ENCODE results near the gene STMN3.

STMN3 gene

DNA sequence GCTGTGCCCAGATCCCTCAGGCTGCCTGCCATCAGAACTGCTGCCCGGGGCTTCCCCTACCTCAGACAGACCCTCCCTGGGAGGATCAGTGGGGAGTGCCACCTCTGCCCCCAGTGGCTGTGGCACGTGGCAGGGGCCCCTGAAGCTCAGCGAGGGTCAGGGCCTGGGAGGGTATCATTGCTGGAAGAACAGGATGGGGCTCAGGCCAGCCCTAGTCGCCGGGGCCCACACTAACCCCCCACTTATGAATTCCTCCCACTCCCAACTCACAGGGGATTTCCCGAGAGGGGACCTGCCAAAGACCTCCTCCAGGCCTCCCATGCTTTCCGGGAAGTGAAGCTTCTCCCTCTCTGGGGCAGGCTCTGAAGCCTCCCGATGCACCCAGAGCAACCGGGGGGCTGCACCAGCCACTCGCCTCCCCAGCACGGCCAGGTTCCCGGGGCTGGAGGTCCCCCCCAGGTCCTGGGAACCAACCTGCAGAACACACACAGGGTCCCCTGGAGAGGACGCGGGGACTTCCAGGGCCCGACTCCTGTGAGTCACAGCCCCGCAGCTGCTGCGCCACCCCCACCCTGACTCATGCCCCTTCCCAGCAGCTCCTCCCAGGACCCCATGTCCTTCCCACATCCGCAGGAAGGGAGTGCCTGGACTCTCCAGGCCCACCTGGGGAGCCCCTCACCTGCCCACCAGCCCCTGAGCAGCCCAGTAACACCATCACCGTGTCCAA, 45.7 kb upstream of the STMN3 start:
- Histone ChIP-seq H3K9me3 (ENCODE audit: control insufficient read depth, insufficient read depth, low read depth, low read length) (no peaks in the 10 kb centered on the region), H3K4me1 (ENCODE audit: control insufficient read depth, insufficient read depth, low read length) (no peaks in the 10 kb centered on the region), H3K36me3 (ENCODE audit: control insufficient read depth in 2 of 2, insufficient read depth in 1 of 2, low read length in 2 of 2) (peaks cover 0 to 30% of the 10 kb centered on the region in 2 experiments; a peak in 1 of 3 replicates), H3K27ac (ENCODE audit: extremely low read depth, low read depth, low read length) (no peak overlapping the region), H3K4me3 (ENCODE audit: low read depth, low read length) (no peak overlapping the region)
- ChIA-PET CTCF (interaction anchor here (0.6 to 1.2 kb wide), 3 partner anchors 161 to 421 kb away, joined by 3 read pairs; no protein-coding TSS in a partner anchor), POLR2A (interaction anchor here (0.9 to 2.3 kb wide), 3 partner anchors 9 to 41 kb away, joined by 4 to 9 read pairs (median 8); partner anchors contain the start of genes ARFRP1, RTEL1 and ZGPAT)
- TF ChIP-seq ZNF791 (tag by site-specific recombination; IDR thresholded peaks at IDR 0.05), result no peak
- TF ChIP-seq, protein P1, sequence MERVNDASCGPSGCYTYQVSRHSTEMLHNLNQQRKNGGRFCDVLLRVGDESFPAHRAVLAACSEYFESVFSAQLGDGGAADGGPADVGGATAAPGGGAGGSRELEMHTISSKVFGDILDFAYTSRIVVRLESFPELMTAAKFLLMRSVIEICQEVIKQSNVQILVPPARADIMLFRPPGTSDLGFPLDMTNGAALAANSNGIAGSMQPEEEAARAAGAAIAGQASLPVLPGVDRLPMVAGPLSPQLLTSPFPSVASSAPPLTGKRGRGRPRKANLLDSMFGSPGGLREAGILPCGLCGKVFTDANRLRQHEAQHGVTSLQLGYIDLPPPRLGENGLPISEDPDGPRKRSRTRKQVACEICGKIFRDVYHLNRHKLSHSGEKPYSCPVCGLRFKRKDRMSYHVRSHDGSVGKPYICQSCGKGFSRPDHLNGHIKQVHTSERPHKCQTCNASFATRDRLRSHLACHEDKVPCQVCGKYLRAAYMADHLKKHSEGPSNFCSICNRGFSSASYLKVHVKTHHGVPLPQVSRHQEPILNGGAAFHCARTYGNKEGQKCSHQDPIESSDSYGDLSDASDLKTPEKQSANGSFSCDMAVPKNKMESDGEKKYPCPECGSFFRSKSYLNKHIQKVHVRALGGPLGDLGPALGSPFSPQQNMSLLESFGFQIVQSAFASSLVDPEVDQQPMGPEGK (tag by site-specific recombination; IDR thresholded peaks at IDR 0.05), result 0 out of 2 replicates have a peak, but pooled peaks have one; percentile 18
- TF ChIP-seq ZFP37 (tag by site-specific recombination; IDR thresholded peaks at IDR 0.05), result no peak
- peak; percentile 44; the same call in 1 of the 2 replicates for TF ChIP-seq EGR2 (tag by site-specific recombination; IDR thresholded peaks at IDR 0.05; ENCODE audit: low read depth)
- TF ChIP-seq SP3 (tag by site-specific recombination; IDR thresholded peaks at IDR 0.05), result no peak
- TF ChIP-seq REPIN1 (tag by site-specific recombination; IDR thresholded peaks at IDR 0.05; ENCODE audit: low read depth), result no peak
- TF ChIP-seq BCL11A (tag by site-specific recombination; IDR thresholded peaks at IDR 0.05; ENCODE audit: low read depth), result no peak
- TF ChIP-seq, protein P2, sequence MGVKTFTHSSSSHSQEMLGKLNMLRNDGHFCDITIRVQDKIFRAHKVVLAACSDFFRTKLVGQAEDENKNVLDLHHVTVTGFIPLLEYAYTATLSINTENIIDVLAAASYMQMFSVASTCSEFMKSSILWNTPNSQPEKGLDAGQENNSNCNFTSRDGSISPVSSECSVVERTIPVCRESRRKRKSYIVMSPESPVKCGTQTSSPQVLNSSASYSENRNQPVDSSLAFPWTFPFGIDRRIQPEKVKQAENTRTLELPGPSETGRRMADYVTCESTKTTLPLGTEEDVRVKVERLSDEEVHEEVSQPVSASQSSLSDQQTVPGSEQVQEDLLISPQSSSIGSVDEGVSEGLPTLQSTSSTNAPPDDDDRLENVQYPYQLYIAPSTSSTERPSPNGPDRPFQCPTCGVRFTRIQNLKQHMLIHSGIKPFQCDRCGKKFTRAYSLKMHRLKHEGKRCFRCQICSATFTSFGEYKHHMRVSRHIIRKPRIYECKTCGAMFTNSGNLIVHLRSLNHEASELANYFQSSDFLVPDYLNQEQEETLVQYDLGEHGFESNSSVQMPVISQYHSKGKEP (tag by site-specific recombination; IDR thresholded peaks at IDR 0.05), result no peak
- TF ChIP-seq MEIS1 (CRISPR knock-in tag; IDR thresholded peaks at IDR 0.05; ENCODE audit: borderline replicate concordance), result no peak
- no peak for TF ChIP-seq TRIM28 (IDR thresholded peaks at IDR 0.05; ENCODE audit: borderline replicate concordance, low read length)
- TF ChIP-seq SP7 (tag by site-specific recombination; IDR thresholded peaks at IDR 0.05), result peak; percentile 49; the same call in 1 of the 2 replicates
- no peak for TF ChIP-seq ZNF37A (tag by site-specific recombination; IDR thresholded peaks at IDR 0.05)
- no peak for TF ChIP-seq ZNF174 (tag by site-specific recombination; IDR thresholded peaks at IDR 0.05)
- peak; percentile 82 for TF ChIP-seq GLIS2 (tag by site-specific recombination; IDR thresholded peaks at IDR 0.05)
- TF ChIP-seq, protein P3, sequence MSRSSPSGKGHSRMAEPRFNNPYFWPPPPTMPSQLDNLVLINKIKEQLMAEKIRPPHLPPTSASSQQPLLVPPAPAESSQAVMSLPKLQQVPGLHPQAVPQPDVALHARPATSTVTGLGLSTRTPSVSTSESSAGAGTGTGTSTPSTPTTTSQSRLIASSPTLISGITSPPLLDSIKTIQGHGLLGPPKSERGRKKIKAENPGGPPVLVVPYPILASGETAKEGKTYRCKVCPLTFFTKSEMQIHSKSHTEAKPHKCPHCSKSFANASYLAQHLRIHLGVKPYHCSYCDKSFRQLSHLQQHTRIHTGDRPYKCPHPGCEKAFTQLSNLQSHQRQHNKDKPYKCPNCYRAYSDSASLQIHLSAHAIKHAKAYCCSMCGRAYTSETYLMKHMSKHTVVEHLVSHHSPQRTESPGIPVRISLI (tag by site-specific recombination; IDR thresholded peaks at IDR 0.05), result no peak
- TF ChIP-seq, protein P4, sequence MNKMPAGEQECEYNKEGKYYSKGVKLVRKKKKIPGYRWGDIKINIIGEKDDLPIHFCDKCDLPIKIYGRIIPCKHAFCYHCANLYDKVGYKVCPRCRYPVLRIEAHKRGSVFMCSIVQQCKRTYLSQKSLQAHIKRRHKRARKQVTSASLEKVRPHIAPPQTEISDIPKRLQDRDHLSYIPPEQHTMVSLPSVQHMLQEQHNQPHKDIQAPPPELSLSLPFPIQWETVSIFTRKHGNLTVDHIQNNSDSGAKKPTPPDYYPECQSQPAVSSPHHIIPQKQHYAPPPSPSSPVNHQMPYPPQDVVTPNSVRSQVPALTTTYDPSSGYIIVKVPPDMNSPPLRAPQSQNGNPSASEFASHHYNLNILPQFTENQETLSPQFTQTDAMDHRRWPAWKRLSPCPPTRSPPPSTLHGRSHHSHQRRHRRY (tag by site-specific recombination; IDR thresholded peaks at IDR 0.05), result no peak
- TF ChIP-seq ZNF76 (tag by site-specific recombination; IDR thresholded peaks at IDR 0.05; ENCODE audit: borderline replicate concordance, low read depth), result no peak
- TF ChIP-seq ZNF239 (tag by site-specific recombination; IDR thresholded peaks at IDR 0.05), result no peak
- TF ChIP-seq ZNF792 (tag by site-specific recombination; IDR thresholded peaks at IDR 0.05), result no peak
- no peak for TF ChIP-seq ZNF341 (tag by site-specific recombination; IDR thresholded peaks at IDR 0.05; ENCODE audit: low read depth)
- no peak for TF ChIP-seq ZNF555 (tag by site-specific recombination; conservative IDR thresholded peaks at IDR 0.05)
- TF ChIP-seq ZNF624 (tag by site-specific recombination; IDR thresholded peaks at IDR 0.05), result no peak
- TF ChIP-seq, protein P5, sequence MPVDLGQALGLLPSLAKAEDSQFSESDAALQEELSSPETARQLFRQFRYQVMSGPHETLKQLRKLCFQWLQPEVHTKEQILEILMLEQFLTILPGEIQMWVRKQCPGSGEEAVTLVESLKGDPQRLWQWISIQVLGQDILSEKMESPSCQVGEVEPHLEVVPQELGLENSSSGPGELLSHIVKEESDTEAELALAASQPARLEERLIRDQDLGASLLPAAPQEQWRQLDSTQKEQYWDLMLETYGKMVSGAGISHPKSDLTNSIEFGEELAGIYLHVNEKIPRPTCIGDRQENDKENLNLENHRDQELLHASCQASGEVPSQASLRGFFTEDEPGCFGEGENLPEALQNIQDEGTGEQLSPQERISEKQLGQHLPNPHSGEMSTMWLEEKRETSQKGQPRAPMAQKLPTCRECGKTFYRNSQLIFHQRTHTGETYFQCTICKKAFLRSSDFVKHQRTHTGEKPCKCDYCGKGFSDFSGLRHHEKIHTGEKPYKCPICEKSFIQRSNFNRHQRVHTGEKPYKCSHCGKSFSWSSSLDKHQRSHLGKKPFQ (tag by site-specific recombination; IDR thresholded peaks at IDR 0.05), result no peak
- no peak for TF ChIP-seq SETDB1 (IDR thresholded peaks at IDR 0.05; ENCODE audit: insufficient read length, low read length)
- no peak for TF ChIP-seq ZNF654 (tag by site-specific recombination; IDR thresholded peaks at IDR 0.05; ENCODE audit: low read depth)
- TF ChIP-seq ZNF660 (tag by site-specific recombination; IDR thresholded peaks at IDR 0.05), result no peak
- TF ChIP-seq ZNF292 (tag by site-specific recombination; IDR thresholded peaks at IDR 0.05; ENCODE audit: borderline replicate concordance, low read depth), result no peak
- TF ChIP-seq ZNF391 (tag by site-specific recombination; IDR thresholded peaks at IDR 0.05; ENCODE audit: borderline replicate concordance, low read depth), result no peak
- no peak for TF ChIP-seq ZNF16 (tag by site-specific recombination; IDR thresholded peaks at IDR 0.05; ENCODE audit: low read depth)

Measured in HEK293 (cell line).